Measurements from ENCODE around the gene ESYT3.

The ESYT3 gene

GRCh38 chr3:138473391-138473790, 39.0 kb downstream of the ESYT3 start:
- ChIA-PET CTCF (no interaction called here), POLR2A (no interaction called here)
- no peaks in the 10 kb centered on the region for H3K9me3 ChIP-seq (ENCODE audit: control insufficient read depth, insufficient read depth, low read depth, low read length)
- no peak overlapping the region for H3K27ac ChIP-seq (ENCODE audit: extremely low read depth, low read depth, low read length)
- no peaks in the 10 kb centered on the region for H3K36me3 ChIP-seq (ENCODE audit: control insufficient read depth in 2 of 2, insufficient read depth in 1 of 2, low read length in 2 of 2)
- no peaks in the 10 kb centered on the region for H3K4me1 ChIP-seq (ENCODE audit: control insufficient read depth, insufficient read depth, low read length)
- H3K4me3 ChIP-seq (ENCODE audit: low read depth, low read length) = no peak overlapping the region
- TF ChIP-seq SCRT1 (tag by site-specific recombination; IDR thresholded peaks at IDR 0.05; ENCODE audit: borderline replicate concordance) = no peak
- TF ChIP-seq ZNF274 (IDR thresholded peaks at IDR 0.05; ENCODE audit: low read length) = no peak
- no peak for TF ChIP-seq ZNF274 (tag by site-specific recombination; IDR thresholded peaks at IDR 0.05; ENCODE audit: borderline replicate concordance)
- TF ChIP-seq ZNF677 (tag by site-specific recombination; IDR thresholded peaks at IDR 0.05) = no peak
- no peak for TF ChIP-seq ZBTB20 (tag by site-specific recombination; IDR thresholded peaks at IDR 0.05)
- TF ChIP-seq ZNF26 (tag by site-specific recombination; IDR thresholded peaks at IDR 0.05) = no peak
- TF ChIP-seq ZNF692 (tag by site-specific recombination; IDR thresholded peaks at IDR 0.05) = no peak

DNA sequence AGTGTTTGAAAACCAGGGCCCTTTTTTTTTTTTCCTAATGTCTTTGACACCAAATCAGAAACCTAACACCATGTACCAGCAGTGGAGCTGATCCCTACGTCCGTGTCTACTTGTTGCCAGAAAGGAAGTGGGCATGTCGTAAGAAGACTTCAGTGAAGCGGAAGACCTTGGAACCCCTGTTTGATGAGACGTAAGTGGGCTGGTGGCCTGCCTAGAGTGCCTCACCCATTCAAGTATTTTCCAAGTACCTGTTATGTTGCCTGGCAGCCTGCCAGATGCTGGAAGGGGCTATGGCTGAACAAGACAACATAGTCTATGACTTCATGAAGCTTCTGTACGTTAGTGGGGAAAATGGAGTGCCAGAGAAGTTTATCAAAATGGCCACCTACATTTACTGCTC, 39.7 kb downstream of the ESYT3 start:
- Histone ChIP-seq H3K4me3 (ENCODE audit: low read depth, low read length) (no peak overlapping the region), H3K9me3 (ENCODE audit: control insufficient read depth, insufficient read depth, low read depth, low read length) (no peaks in the 10 kb centered on the region), H3K36me3 (ENCODE audit: control insufficient read depth in 2 of 2, insufficient read depth in 1 of 2, low read length in 2 of 2) (no peaks in the 10 kb centered on the region), H3K4me1 (ENCODE audit: control insufficient read depth, insufficient read depth, low read length) (no peaks in the 10 kb centered on the region), H3K27ac (ENCODE audit: extremely low read depth, low read depth, low read length) (no peak overlapping the region)
- no peak for TF ChIP-seq KLF10 (tag by site-specific recombination; IDR thresholded peaks at IDR 0.05)
- peak; percentile 20; the same call in 1 of the 2 replicates for TF ChIP-seq SCRT2 (tag by site-specific recombination; IDR thresholded peaks at IDR 0.05)
- no peak for TF ChIP-seq ZNF10 (tag by site-specific recombination; IDR thresholded peaks at IDR 0.05)
- POLR2A ChIA-PET = interaction anchor here (0.9 kb wide), 1 partner anchor 56 kb away, joined by 3 read pairs; no protein-coding TSS in a partner anchor
- CTCF ChIA-PET = interaction anchor here (0.6 to 1.3 kb wide), 3 partner anchors 57 to 449 kb away, joined by 6 to 7 read pairs (median 6); no protein-coding TSS in a partner anchor

DNA sequence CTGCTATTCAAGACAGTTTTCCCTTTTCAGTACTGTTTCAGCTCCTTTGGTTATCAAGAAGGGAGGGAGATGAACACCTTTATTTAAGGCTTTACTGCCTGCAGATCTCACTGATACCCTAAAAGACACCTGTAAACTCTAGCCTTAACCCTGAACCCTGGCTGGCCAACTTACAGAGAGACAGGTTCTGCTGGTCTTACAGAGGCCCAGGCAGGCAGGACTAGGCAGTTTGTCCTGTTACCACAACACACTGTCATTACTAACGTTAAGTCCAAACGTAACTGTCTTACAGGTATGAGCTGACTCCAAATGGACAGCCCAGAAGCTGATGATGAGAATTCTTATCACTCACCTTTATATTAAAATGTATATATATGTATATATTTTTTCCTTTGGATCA, 42.1 kb downstream of the ESYT3 start:
- Histone ChIP-seq H3K4me1 (ENCODE audit: control insufficient read depth, insufficient read depth, low read length) (no peaks in the 10 kb centered on the region), H3K9me3 (ENCODE audit: control insufficient read depth, insufficient read depth, low read depth, low read length) (no peaks in the 10 kb centered on the region), H3K36me3 (ENCODE audit: control insufficient read depth in 2 of 2, insufficient read depth in 1 of 2, low read length in 2 of 2) (no peaks in the 10 kb centered on the region), H3K4me3 (ENCODE audit: low read depth, low read length) (no peak overlapping the region), H3K27ac (ENCODE audit: extremely low read depth, low read depth, low read length) (no peak overlapping the region)
- no peak for TF ChIP-seq ZBTB17 (tag by site-specific recombination; IDR thresholded peaks at IDR 0.05)
- no peak for TF ChIP-seq ZNF488 (tag by site-specific recombination; IDR thresholded peaks at IDR 0.05)
- TF ChIP-seq, protein P1, sequence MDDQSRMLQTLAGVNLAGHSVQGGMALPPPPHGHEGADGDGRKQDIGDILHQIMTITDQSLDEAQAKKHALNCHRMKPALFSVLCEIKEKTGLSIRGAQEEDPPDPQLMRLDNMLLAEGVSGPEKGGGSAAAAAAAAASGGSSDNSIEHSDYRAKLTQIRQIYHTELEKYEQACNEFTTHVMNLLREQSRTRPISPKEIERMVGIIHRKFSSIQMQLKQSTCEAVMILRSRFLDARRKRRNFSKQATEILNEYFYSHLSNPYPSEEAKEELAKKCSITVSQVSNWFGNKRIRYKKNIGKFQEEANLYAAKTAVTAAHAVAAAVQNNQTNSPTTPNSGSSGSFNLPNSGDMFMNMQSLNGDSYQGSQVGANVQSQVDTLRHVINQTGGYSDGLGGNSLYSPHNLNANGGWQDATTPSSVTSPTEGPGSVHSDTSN (CRISPR knock-in tag; IDR thresholded peaks at IDR 0.05) = no peak
- TF ChIP-seq ZFP41 (tag by site-specific recombination; IDR thresholded peaks at IDR 0.05; ENCODE audit: borderline replicate concordance) = no peak
- TF ChIP-seq ZNF19 (tag by site-specific recombination; IDR thresholded peaks at IDR 0.05; ENCODE audit: low read depth) = no peak
- no peak for TF ChIP-seq ZNF114 (tag by site-specific recombination; IDR thresholded peaks at IDR 0.05)
- no peak for TF ChIP-seq ZNF239 (tag by site-specific recombination; IDR thresholded peaks at IDR 0.05)
- no peak for TF ChIP-seq ZXDB (tag by site-specific recombination; IDR thresholded peaks at IDR 0.05)
- TF ChIP-seq ZEB2 (tag by site-specific recombination; IDR thresholded peaks at IDR 0.05) = no peak
- no peak for TF ChIP-seq ZNF560 (tag by site-specific recombination; IDR thresholded peaks at IDR 0.05; ENCODE audit: borderline replicate concordance)
- no peak for TF ChIP-seq MEIS1 (CRISPR knock-in tag; IDR thresholded peaks at IDR 0.05; ENCODE audit: borderline replicate concordance)
- ChIA-PET POLR2A (no interaction called here), CTCF (interaction anchor here (2.6 to 4.0 kb wide), 2 partner anchors 439 to 447 kb away, joined by 14 to 22 read pairs; no protein-coding TSS in a partner anchor)
